8988T (cell line): ENCODE results near the gene WNT10A.

Experiments
- DNase-seq: peaks from one replicate; pipeline ENCODE4 v3.0.0; 2011

Gene WNT10A

DNA sequence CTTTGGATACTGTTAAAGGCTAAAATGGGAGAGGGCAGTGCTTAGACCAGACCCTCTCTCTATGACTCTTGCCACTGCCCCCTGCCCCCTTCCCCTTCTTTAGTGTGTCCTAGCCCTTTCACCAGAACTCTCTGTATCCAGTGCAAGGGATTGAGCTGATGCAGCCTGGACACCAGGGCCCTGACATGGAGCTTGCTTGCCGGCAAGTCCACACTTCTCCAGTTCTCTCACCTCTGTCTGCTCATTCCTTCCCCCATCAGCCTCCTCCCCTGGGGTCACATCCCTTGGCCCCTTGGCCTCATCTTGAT lies 22.6 kb upstream of the WNT10A start:
- DNase-seq, result no peak

DNA sequence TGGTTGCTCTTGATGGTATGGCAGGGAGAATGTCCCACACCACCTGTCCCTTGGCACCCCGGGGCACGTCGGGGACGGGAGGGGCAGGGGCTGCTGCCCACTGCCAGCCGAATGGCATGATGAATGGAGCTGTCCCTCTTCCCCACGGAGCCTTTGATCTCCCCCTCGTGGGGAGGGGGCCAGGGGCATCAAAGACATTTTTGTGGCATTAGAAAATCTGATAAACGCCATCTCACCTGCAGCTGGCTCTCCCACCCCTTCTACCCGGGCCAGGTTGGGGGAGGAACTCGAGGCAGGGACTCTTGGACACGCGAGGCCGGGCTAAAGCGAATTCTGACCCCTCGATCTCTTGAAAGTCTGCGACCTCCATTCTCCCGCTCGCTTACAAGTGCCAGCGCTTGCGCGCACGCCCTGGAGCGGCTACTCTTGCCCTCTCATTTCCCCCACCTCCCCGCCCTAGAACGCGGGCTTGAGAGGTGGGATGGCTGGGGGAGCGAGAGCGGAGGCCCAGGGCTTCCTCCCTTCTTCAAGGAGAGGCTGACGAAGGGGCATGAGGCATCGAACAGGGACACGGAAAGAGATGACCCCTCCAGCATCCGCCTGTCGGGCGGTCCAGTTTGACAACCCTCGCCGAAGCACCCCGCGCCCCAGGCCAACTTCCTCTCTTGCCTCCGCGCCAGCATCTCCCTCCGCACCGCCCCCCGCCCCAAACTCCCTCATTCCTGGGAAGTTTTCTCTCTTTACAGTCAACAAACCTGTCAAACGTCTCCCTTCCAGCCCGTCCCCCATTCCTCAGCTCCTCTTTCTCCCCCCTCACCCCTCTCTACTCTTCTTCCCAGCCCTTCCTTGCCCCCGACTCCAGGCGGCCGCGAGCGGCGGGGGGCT lies 21.7 kb upstream of the WNT10A start:
- DNase-seq, result no peak

DNA sequence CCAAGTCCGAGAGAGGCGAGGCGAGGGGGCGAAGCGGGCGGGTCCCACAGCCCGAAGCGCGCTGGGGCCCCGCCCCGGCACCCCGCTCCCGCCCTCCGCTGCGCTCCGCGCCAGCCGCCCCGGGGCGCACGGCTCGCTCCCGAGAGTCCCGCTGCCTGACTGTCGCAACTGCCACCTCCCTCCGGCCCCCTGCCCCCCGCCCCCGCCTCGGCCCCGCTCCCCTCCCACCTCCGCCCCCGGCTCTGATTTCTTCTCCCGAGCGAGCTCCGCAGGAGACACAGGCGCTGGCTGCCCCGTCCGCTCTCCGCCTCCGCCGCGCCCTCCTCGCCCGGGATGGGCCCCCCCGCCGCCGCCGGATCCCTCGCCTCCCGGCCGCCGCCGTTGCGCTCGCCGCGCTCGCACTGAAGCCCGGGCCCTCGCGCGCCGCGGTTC lies 21.1 kb upstream of the WNT10A start, which contains the start of gene WNT6:
Gene WNT6, plus strand, starts transcription at position 250 of the 432 bp plus-strand sequence. CDS start 233 bp downstream, outside the sequence.
- DNase-seq, result no peak

DNA sequence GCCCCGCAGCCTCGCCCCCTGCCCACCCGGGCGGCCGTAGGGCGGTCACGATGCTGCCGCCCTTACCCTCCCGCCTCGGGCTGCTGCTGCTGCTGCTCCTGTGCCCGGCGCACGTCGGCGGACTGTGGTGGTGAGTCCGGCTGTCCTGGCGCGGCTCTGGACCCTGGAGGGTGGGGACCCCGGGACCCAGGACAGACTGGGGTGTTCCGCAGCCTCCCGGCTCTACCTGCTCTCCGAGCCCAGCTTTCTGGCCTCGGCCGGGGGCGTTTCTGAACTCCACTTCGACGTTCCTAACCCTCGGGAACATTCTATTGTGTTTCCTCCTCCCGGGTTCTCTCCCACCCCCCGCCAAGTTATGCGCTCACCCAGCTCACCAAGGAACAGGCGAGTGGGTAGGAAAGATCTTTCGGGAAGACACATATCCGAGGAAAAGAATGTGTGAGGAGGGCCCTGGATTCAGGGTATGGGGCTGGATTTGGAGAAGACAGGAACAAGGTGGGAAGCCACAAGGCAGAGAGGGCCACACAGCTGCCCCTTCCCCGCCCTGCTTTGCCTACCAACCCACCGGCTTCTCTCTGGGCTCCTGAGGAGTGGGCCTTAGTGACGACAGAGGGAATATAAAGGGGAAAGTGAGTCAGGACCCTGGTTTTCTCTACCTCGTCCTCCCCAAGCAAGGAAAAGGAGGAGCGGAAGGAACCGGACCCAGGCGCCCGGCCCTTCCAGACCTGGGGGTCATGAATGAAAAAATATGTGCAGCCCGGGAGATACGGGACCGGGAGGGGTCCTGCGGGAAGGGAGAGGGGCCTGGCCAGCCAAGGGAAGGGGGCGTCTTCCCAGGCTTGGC lies 20.4 kb upstream of the WNT10A start:
- DNase-seq, result no peak

DNA sequence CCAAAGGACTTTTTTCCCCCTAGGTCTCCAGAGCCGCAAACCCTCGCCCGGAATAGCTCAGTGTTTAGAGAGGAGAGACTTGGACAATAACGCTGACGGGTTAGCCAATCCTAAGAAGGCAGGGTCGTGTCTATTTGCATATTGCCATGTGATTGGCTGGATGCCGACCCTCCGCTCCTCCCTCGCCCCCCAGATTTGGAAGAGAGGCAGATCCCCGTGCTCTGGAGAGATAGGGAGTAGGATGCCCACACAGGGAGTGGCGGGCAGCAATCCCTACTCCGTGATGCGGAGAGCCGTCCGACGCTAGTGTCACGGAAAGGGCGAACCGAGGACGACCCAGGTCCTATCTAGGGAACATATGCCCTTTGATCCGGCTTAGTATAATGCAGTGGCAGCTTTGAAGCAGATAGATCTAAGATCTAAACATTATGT lies 19.7 kb upstream of the WNT10A start:
- no peak for DNase-seq

DNA sequence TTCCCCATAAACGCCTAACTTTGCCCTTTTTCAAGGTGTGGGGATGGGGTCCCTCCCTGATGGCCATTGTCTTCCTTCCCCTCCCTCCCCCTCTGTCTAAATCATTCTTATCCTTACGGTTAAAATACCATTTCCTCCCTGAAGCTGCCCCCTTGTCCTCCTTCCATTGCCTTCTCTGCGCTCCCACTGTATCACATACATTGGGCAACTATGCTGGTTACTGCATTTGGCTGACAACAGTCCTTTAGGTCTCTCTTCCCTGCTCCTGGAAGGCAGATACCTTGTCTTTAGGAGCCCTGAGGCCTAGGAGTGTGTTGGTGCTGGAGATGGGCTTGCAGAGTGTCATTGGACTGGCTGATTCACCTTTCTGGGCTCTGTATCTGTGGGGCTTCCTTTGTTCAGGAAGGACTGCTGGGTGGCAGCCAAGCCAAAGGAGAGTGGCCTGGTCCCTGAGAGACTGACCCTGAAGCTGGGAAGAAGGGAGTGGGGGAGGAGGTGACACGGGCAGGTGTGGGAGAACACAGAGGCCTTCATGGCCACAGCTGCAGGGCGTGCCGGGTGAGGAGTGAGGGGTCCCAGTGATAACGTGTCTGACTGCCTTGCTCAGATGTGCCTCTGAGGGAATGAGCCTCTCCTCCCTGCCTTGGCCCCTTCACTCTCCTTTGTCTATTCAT lies 18.9 kb upstream of the WNT10A start:
- no peak for DNase-seq

DNA sequence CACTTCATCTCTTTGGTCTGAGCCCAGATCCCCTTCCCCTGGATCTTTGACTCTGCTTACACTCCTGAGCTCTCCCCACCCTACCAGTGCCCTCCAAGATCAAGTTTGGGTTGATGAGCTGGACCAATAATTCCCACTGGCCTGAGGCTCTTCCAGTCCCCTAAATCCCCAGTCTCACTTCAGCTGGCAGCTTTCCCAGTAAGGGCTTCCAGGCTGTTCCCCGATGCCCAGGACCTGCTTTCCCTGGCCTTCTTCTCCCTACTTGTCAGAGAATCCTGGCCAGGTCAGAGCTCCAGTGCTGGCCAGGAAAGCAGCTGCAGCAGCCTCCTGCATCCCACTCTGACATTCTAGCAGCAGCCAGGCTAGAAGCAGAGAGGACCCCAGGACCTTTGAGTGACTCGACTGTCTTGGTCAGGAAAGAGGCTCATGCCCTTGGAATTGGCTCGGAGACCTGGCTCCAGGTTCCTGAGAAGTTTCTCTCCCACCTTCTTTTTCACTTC lies 17.6 kb upstream of the WNT10A start:
- no peak for DNase-seq

DNA sequence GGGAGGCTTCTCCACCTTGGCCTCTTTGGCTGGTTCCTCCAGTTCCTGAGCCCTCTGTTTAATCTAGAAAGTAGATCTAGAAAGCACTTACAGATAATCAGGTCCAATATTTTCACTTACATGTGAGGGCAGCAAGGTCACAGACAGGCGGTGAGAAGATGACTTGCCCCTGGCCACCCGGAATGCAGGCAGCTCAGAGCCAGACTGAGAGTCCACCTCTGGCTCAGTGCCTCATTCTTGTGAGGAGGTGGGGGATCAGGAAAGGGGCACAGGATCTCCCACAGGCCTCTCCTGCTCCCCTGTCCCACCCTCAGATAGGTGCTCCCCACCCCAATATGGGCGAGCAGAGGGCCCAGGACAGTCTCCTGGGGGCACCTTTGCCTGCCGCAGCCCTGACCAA lies 15.3 kb upstream of the WNT10A start:
- DNase-seq, result no peak

DNA sequence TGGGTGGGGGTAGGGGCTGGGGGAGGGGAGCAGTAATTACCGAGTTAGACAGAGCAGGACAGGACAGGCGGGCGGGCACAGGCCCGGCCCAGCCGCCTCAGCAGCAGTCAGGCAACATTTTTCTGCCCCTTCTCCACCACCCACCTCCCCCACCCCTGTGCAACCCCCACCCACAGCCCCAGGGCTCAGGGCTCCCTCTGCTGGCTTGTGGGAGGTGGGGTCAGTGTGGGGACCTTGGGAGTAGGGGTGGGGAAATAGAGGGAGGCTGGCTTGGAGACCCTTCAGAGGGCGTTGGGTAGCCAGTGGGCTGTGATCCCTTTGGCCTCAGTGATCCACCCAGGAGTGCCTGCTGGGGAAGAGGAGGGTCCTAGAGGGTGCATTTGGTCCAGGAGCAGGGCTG lies 14.7 kb upstream of the WNT10A start:
- DNase-seq, result no peak

DNA sequence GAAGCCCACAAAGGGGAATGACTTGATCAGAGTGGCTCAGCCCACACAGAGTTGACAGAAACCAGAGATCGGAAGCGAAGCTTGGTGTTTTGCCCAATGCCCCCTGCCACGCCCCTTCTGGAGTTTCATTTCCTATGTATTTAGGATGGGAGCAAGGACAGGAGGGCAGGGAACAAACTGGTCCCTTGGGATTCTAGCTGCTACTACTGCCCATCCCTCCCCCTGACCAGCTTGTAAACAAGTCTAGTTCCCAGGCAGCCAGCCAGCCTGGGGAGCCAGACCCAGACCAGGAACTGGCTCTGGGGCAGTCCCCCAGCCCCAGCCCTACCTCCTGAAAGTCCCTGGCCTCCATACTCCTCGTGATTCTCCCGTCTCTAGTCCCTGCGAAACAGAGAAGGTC lies 12.8 kb upstream of the WNT10A start:
- no peak for DNase-seq

DNA sequence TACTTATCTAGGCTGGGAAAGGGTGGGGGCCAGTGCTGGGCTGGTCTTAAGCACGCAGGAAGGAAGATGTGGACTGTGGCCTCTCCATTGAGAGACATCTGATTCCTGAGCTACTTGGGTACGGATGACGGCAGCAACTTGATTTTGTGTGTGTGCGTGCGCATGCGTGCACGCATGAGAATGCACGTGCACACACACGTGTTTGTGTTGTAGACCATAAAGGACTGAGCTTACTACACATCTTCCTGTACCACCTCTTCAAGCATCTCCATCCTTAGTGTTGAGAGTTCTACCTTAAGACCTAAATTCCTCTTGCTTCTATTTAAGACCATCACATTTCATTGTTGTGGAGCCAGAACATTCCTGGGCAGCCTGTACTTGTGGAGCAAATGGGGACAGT lies 11.6 kb upstream of the WNT10A start:
- no peak for DNase-seq

DNA sequence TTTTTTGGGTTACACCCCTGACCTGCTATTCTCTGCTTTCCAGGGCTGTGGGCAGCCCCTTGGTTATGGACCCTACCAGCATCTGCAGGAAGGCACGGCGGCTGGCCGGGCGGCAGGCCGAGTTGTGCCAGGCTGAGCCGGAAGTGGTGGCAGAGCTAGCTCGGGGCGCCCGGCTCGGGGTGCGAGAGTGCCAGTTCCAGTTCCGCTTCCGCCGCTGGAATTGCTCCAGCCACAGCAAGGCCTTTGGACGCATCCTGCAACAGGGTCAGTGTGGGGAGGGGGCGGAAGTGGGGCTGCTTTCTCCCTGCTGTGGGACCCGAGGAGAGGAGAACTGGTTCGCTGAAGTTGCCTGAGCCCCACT lies 9.7 kb upstream of the WNT10A start:
- no peak for DNase-seq

DNA sequence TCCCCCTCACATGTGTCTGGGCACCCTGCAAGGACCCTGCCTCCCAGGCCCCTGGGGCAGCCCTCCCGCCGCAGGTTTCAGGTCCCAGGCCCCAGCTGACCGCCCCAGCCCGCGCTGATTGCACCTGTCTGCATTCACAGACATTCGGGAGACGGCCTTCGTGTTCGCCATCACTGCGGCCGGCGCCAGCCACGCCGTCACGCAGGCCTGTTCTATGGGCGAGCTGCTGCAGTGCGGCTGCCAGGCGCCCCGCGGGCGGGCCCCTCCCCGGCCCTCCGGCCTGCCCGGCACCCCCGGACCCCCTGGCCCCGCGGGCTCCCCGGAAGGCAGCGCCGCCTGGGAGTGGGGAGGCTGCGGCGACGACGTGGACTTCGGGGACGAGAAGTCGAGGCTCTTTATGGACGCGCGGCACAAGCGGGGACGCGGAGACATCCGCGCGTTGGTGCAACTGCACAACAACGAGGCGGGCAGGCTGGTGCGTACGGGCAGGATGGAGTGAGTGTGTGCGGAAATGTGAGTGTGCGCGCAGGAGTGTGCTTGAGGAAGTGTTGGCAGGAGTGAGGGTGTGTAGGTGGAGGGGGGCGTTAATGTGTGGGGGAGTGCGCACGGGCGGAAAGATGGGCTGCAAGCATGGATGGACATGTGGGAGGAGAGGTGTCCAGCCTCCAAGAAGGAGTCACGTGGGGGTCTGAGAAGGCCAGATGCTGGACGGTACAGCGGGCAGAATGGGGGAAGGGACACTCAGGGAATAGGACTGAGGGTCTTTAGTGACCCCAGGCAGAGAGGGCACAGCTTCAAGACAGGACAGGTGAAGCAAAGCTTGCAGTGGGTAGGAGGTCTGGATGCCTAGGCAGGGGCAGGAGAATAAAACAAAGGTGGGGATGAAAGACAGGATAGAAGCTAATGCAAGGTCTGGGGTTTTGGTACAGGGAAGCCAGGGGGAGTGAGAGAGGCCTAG lies 9.0 kb upstream of the WNT10A start:
- no peak for DNase-seq

DNA sequence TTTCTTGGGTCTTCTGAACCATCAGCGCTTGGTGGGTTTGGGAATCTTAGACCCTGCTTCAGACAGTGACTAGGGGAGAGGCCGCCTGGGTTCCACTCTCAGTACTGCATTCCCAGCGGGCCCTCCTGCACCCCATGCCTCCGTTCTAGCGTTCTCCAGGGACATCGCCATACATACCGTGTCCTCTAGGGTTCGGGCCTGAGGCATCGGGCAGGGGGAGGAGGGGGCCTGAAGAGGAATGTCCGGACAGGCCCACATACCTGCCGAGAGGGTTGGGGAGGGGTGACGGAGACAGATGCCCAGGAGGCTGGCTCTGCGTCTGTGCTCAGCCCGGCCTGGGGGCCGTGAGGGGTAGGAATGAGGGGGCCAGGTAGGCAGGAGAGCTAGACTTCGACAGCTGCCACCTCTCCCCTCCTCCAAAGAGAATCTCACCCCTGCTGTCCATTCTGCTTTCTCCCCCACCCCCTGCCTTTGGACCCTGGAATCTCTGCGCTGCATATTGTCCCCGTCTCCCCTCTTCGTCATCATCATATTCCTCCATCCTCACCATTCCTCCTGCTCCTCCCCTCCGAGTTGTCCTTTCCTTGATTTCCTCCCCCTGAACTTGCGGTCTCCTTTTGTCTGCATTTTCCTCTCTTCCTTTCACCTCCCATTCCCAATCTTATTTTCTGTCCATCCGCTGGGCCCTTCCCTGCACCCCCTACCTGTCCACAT lies 7.8 kb upstream of the WNT10A start:
- peak; percentile 84 for DNase-seq

DNA sequence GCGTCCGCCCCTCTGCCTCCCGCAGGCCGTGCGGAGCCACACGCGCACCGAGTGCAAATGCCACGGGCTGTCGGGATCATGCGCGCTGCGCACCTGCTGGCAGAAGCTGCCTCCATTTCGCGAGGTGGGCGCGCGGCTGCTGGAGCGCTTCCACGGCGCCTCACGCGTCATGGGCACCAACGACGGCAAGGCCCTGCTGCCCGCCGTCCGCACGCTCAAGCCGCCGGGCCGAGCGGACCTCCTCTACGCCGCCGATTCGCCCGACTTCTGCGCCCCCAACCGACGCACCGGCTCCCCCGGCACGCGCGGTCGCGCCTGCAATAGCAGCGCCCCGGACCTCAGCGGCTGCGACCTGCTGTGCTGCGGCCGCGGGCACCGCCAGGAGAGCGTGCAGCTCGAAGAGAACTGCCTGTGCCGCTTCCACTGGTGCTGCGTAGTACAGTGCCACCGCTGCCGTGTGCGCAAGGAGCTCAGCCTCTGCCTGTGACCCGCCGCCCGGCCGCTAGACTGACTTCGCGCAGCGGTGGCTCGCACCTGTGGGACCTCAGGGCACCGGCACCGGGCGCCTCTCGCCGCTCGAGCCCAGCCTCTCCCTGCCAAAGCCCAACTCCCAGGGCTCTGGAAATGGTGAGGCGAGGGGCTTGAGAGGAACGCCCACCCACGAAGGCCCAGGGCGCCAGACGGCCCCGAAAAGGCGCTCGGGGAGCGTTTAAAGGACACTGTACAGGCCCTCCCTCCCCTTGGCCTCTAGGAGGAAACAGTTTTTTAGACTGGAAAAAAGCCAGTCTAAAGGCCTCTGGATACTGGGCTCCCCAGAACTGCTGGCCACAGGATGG lies 7.1 kb upstream of the WNT10A start:
- DNase-seq, result no peak

DNA sequence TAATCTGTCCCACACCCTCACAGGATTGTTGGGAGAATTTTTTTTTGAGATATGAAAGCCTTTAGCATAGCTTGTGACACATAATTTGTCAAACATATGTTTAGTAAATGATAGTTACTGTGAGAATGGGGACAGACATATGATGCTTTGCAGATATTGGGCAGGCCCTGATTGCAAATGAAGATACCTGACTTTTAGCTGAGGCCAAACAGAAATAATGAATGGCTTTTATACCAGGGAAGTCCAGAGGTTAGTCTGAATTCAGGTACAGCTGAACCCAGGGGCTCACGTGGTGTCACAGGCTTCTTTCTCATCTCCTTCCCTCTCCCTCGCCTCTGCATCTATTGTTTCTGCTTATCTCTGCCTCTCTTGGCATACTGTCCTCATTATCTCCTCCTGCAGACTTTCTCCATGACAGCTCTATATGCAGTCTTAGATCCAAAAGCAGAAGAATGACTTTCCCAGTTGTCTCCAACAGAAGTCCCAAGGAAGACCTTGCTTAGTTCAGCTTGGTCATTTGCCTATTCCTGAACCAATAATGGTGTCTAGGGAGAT lies 4.9 kb upstream of the WNT10A start:
- no peak for DNase-seq

DNA sequence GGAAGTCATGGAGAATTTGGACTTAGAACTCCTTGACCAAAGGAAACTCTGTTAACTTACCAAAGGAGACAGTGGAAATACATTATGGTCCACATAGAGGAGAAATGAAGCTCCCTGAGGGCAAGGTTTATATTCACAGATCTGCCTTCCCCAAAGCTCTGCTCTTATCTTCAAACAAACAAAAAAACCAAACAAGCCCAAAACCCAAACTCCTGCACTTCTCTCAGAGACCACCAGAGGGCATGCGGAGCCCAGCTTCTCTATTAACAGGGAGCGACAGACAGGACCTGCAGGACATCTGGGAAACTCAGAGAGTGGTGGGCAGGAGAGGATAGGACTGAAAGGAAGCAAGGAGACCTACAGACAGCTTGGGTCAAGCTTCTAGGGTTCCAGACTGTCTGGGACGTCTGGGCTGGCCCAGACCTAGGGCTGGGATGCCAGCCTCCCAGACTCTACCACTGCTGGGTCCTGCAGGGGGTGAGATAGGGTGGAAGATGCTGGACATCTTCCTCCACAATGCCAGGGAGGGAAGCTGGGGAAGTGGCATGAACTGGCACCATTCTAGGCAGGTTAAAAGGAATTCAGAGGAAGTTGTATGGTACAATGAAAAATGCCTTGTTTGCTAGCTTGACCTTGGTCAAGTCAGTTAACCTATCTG lies 4.0 kb upstream of the WNT10A start:
- DNase-seq, result peak; percentile 86

DNA sequence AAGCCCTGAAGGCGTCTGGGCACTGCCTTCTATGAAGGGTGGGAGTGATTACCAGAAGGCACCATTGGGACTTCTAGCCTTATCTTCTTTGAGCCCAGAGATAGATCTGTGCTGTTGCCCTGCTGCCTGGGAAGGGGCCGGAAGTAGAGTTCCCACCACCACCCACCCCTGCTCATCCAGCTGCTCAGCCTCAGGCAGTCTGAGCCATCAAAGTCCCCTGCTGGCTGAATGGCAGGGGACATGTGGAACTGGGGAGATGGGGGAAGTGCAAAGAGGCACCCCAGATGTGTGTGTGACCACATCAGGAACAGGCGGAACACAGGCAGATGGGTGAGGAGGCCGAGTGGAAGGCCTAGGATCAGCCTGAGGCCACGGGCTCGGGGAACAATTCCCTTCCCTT lies 3.3 kb upstream of the WNT10A start:
- no peak for DNase-seq

DNA sequence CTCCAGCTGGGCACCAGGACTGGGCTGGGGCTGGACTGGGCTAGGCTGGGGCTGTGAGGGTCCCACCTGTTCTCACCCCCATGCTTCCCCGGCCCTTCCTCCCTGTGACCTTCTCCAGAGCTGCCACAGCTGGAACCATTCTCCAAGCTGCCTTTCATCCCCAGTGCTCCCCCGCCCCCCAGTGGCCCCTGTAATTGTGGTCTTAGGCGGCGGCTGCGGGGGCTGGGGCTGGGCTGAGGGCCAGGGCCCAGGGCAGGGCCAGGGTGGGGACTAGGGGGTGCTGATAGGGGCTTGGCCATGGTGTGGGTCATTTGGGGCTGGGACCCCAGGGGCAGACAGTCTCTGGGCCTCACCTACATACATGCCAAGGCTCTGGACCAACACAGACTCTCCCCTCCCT lies 2.8 kb upstream of the WNT10A start:
- no peak for DNase-seq

DNA sequence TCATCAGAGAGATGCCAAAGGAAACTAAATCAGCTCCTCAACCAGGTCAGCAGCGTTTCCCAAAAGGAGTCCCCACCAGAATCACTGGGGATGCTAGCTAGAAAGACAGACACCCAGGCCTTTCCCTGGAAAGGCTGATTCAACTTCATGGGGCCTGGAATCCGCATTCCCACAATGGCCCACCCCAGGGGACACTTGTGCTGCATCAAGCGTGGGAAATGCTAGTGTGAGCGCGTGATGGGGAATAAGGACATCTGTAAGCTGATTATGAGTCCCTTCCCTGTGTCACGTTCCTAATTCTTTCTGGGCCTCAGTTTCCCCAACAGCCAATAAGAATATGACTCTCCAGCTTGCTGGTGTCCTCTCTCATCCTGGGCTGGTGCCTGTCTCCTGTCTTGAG lies 2.2 kb upstream of the WNT10A start:
- DNase-seq, result no peak
